Stimulated activated CD8-positive, alpha-beta memory T cell treated with anti-CD3 and anti-CD28 coated beads, Interleukin-12 subunit alpha, Interleukin-12 subunit beta, amount 100 ng/mL, for 24 hours (primary cell): Measurements from ENCODE around the gene PAK1.
"Not testable (repeated sequence)": the region's sequence is repeated elsewhere in the genome, so short reads cannot be mapped to it uniquely, and the experiment has no call there.

Source experiments
- DNase-seq: peaks from one replicate; pipeline ENCODE4 v3.0.0-alpha.2; 2020; ENCODE audit errors: extremely low read depth

The PAK1 gene

GRCh38 chr11:77309401-77310085 is 164.4 kb downstream of the PAK1 start:
- DNase-seq = no peak

GRCh38 chr11:77308838-77309237 is 165.1 kb downstream of the PAK1 start:
- DNase-seq = no peak

DNA sequence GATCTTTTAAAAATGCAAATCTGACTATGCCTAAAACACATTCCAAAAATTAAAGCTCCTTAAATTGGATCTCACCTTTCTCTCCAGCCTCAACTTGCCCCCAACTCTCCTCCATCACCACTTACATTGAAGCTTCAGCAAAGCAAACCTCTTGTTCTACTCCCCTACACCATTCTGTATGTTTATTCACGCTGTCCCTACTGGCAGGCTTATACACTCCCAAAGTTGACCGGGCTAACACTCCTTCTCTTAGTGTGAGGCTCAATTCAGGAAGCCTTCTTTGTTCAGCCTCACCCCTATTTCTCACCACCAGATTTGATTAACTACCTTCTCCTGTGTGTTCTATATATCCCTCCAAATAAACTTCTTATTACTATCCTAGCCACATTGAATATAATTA is 170.6 kb downstream of the PAK1 start:
- DNase-seq = no peak

- DNase-seq = no peak
These were observed 171.1 kb downstream of the PAK1 start for GRCh38 chr11:77302752-77303151.

DNA sequence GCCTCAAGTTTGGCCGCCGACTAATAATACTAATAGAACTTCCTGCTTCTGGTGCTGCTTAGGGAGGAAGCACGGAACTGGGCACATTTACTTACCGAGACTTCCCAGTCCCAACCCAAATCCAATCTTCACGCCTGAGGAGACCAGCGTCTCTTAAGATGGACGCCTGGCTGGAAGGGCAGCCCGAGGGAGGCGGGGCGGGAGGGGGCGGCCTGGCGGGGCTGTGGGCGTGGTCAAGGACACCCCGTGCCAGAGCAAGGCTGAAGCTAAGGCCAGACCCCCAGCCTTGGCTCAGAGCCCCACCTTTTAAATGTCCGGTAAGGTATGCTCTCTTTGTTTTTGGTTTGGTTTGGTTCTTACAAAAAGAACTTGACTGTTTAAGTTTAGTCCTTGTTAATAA is 172.4 kb downstream of the PAK1 start, which contains the start of gene GDPD4:
TSS of gene GDPD4 (minus strand) at position 177 of the 400 bp plus-strand sequence. CDS start 16,549 bp downstream, outside the sequence.
- no peak for DNase-seq

- DNase-seq = no peak
These were observed 173.2 kb downstream of the PAK1 start for GRCh38 chr11:77300695-77301094.

DNA sequence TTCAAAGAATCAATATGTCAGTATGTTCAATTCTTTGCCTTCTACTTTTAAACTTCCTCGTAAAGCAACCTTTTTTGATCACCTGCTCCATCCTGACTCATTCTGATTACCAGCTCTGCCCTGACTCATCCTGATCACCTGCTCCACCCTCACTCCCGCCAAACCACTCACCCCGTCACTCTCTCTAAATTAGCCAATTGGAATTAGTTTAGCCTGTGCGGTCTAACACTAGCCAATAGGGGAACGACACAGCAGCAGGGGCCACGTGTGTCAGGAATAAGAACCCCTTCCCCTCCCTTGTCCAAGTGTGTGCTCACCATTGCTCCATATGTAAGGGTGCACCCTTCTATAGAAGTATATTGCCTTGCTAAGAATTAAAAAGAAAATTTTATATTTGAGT is 173.9 kb downstream of the PAK1 start:
- not testable (repeated sequence) for DNase-seq

- DNase-seq = no peak
These were observed 174.3 kb downstream of the PAK1 start for GRCh38 chr11:77299528-77299993.

DNA sequence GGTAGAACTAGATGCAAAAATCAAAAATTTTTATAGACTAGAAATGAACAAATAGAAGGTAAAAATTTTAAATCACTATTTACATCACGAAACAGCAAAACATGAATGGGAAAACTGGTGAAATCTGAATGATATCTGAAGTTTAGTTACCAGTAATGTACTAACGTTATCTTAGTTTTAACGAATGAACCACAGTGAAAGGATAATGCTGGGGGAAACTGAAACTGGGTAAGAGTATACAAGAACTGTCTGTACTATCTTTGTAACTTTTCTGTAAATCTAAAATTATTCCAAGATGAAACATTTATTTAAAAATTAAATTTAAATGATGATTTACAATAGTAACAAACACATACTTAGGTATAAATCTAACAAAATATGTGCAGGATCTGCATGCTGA is 179.9 kb downstream of the PAK1 start:
- no peak for DNase-seq

DNA sequence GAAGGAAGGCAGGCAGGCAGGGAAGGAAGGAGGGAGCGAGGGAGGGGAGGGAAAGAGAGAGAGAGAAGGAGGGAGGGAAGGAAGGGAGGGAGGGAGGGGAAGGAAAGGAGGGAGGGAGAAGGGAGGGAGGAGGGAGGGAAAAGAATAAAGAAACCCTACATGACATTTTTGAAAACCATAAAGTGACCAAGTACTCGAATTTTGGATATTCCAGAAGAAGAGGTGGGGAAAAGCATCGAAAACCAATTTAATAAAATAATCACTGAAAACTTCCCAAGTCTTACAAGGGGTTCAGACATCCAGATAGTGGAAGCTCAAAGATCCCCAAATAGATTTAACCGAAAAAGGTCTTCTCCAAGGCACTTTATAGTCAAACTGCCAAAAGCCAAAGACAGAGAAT is 184.2 kb downstream of the PAK1 start:
- DNase-seq = no peak

DNA sequence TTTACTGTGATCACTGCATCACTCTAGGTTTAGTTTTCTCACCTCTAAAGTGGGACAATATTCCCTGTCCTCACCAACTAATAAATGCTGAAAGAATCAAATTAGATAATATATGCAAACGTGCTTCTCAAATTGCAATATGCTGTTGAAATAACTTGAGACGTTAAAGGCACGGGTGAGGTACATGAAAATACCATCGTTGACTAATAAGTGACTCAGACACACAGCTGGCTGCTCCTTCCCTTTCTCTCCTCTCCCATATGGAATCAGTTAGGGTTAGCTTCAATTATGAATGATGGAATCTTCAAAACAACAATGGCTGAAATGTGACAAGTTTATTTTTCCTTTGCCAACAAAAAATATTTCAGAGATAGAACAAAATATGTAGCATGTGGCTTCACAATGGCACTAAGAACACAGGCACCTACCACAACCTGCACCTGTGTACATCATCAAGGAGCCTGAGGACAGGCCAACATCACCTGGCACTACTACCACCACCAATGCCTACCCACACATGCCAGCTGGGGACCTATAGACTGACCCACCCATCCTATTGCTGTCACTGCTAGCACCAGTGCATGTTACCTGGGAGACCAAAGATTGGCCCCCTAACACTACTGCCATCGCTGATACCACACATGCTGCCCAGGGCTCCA is 186.2 kb downstream of the PAK1 start:
- no peak for DNase-seq

DNA sequence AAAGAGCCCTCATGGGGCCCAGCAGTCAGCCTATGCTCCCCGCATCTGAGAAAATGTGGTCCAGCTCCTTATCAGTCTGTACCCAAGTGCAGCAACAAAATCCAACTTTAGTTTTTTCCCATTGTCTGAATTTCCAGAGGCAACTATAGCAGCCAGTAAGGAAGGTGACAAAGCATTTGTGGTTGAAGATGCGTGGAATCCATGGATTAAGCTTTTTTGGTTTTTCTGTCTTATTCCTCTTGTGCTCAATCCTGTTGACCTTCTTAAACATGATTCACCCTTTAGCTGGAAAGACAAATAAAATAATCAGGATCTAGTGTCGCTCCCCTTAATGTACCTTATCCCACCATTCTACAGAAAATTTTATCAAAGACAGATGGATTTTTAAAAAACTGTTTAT is 186.8 kb downstream of the PAK1 start:
- no peak for DNase-seq

- no peak for DNase-seq
These were observed 189.1 kb downstream of the PAK1 start for GRCh38 chr11:77284476-77285468.

DNA sequence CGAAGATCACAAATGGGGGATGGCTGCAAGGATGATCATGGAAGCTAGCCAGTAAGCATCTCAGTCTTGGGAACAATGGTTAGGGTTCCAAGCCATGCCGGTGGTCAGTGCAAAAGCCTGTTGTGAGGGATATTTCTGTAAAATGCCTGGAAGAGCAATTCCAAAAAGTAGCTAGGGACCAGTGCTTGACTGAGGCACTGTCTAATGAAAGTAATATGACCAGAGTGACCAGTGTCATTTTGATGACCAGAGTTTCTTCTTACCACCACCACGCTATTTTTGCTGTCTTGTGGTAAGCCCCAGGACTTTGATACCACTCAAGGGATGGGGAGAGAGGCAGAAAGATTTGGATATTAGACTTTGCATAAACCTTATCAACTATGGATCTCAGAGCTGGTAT is 190.8 kb downstream of the PAK1 start:
- DNase-seq = no peak

DNA sequence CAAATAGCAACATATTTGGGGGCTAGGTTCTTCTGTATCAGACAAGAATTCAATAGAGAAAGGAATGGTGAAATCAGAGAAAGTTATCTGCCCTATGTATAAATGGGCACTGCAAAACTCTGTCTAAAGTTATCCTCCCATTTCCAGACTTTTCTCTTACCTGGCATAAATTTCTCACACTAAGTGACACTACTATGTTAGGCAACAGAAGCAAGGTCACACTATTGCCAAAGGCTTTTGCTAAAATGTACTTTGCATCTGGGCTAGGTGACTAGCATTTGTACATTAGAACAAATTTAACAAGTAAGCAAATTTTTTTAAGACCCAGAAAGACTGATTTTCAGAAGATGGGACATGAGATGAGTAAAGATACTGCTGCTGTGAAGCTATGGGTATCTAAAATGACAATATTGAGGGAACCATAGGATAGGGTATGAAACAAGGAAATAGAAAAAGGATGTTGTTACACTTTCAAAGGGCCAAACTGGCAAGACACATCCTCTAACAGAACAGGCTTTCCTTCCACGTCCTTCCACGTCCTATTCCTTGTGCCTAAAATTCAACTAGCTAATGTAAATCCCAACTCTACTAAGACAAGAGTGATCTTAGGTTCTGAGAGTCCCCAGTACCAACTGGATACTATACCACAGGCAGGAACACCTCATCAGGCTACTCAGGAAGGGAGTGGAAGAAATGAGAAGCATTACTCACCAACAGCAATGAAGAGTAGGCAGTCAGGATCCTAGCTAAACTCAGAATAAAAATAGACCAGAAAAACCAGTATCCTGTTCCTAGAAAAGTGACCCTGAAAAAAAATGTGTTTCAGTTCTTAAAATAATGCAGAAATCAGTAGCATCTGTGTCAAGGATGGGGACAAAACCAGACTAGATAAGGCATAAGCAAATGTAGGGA is 195.0 kb downstream of the PAK1 start:
- no peak for DNase-seq

- no peak for DNase-seq
These were observed 197.6 kb downstream of the PAK1 start for GRCh38 chr11:77276271-77276670.
